ENCODE results near the gene MPIG6B. TPM values are rescaled to one million over a fixed set of nuclear protein-coding genes. Genes with fewer than 3 reads are reported as not detected.
A peak's percentile ranks its signal among the peaks of the same experiment; 100 is the strongest.

The MPIG6B gene
- total RNA-seq = 0.13 TPM
- long read RNA-seq, partial matches to known transcripts = 0 of 1 reads
- long read RNA-seq, other reads (novel, unspliced or antisense) = 1 of 1 reads

- DNase-seq = no peak
- intact Hi-C loops (cut with DNase I) = no loop called here
These were observed at the start of gene MPIG6B for GRCh38 chr6:31723245-31723979. MPIG6B (plus strand) TSS chr6:31723373; CDS start chr6:31723384, 11 bp downstream.

GRCh38 chr6:31676322-31676903 lies 46.8 kb upstream of the MPIG6B start:
- DNase-seq (no peak), ATAC-seq (ENCODE audit: poor library complexity) (no peak)
- intact Hi-C loops (cut with DNase I) = no loop called here

More at GRCh38 chr6:31723245-31723979, at the start of gene MPIG6B:
- ATAC-seq (ENCODE audit: poor library complexity) = no peak

- DNase-seq = no peak
- intact Hi-C loops (cut with DNase I) = no loop called here
- ATAC-seq (ENCODE audit: poor library complexity) = no peak
These were observed 46.3 kb upstream of the MPIG6B start for GRCh38 chr6:31676904-31677303.

GRCh38 chr6:31677955-31678354 lies 45.2 kb upstream of the MPIG6B start:
- DNase-seq = no peak
- intact Hi-C loops (cut with DNase I) = no loop called here
- ATAC-seq (ENCODE audit: poor library complexity) = no peak

- peak; percentile 88 for DNase-seq
- ATAC-seq (ENCODE audit: poor library complexity) = peak; percentile 94
- intact Hi-C loops (cut with DNase I) = loop anchor here (2.0 to 10.0 kb wide), 3 partner anchors 94 to 272 kb away; partner anchors contain the start of gene VWA7
These were observed 42.7 kb upstream of the MPIG6B start, which contains the start of gene LY6G5C for GRCh38 chr6:31680226-31681134. LY6G5C (minus strand) TSS chr6:31681067; CDS start chr6:31680373, 694 bp downstream.

GRCh38 chr6:31681135-31681671 lies 42.0 kb upstream of the MPIG6B start:
- intact Hi-C loops (cut with DNase I) = loop anchor here (2.0 to 10.0 kb wide), 3 partner anchors 94 to 271 kb away; partner anchors contain the start of gene VWA7
- peak; percentile 67 for DNase-seq
- peak; percentile 76 for ATAC-seq (ENCODE audit: poor library complexity)

- ATAC-seq (ENCODE audit: poor library complexity) (no peak), DNase-seq (no peak)
- intact Hi-C loops (cut with DNase I) = loop anchor here (5.0 to 10.0 kb wide), 2 partner anchors 91 to 269 kb away; partner anchors contain the start of gene VWA7
These were observed 39.6 kb upstream of the MPIG6B start for GRCh38 chr6:31683591-31683990.

- intact Hi-C loops (cut with DNase I) = loop anchor here (10.0 kb wide), 1 partner anchor 88 kb away; the partner anchor contains the start of gene VWA7
- DNase-seq (no peak), ATAC-seq (ENCODE audit: poor library complexity) (no peak)
These were observed 36.7 kb upstream of the MPIG6B start for GRCh38 chr6:31686483-31686882.

- no peak for ATAC-seq (ENCODE audit: poor library complexity)
- intact Hi-C loops (cut with DNase I) = loop anchor here (10.0 kb wide), 1 partner anchor 87 kb away; the partner anchor contains the start of gene VWA7
- DNase-seq = no peak
These were observed 35.9 kb upstream of the MPIG6B start for GRCh38 chr6:31687321-31687720.

GRCh38 chr6:31687860-31688693 lies 35.1 kb upstream of the MPIG6B start:
- ATAC-seq (ENCODE audit: poor library complexity) = no peak
- intact Hi-C loops (cut with DNase I) = loop anchor here (10.0 kb wide), 1 partner anchor 87 kb away; the partner anchor contains the start of gene VWA7

GRCh38 chr6:31689249-31690110 lies 33.7 kb upstream of the MPIG6B start:
- ATAC-seq (ENCODE audit: poor library complexity) (no peak), DNase-seq (no peak)
- intact Hi-C loops (cut with DNase I) = loop anchor here (10.0 kb wide), 1 partner anchor 85 kb away; the partner anchor contains the start of gene VWA7

More at GRCh38 chr6:31687860-31688693, 35.1 kb upstream of the MPIG6B start:
- no peak for DNase-seq

- intact Hi-C loops (cut with DNase I) = no loop called here
- no peak for ATAC-seq (ENCODE audit: poor library complexity)
- DNase-seq = no peak
These were observed 32.7 kb upstream of the MPIG6B start for GRCh38 chr6:31690231-31691077.

GRCh38 chr6:31691078-31691463 lies 32.1 kb upstream of the MPIG6B start:
- DNase-seq (no peak), ATAC-seq (ENCODE audit: poor library complexity) (no peak)
- intact Hi-C loops (cut with DNase I) = no loop called here

GRCh38 chr6:31691564-31692108 lies 31.5 kb upstream of the MPIG6B start:
- intact Hi-C loops (cut with DNase I) = no loop called here

GRCh38 chr6:31692353-31692752 lies 30.8 kb upstream of the MPIG6B start:
- intact Hi-C loops (cut with DNase I) = no loop called here
- no peak for DNase-seq

More at GRCh38 chr6:31691564-31692108, 31.5 kb upstream of the MPIG6B start:
- DNase-seq = no peak
- ATAC-seq (ENCODE audit: poor library complexity) = no peak

More at GRCh38 chr6:31692353-31692752, 30.8 kb upstream of the MPIG6B start:
- no peak for ATAC-seq (ENCODE audit: poor library complexity)
